K562 (cell line): Measurements from ENCODE around the gene PAN2. TPM values are rescaled to one million over a fixed set of nuclear protein-coding genes. Genes with fewer than 3 reads are reported as not detected.

Experiments
- ATAC-seq: fragments of 200-7000 bp; cut with Tn5 transposase; 3 replicates; pipeline ENCODE4 v1.9.1; 2020; ENCODE audit warnings: moderate library complexity
- BruUV-seq: library from RNA; stranded (reverse); fragments of 400-500 nt; replicated peaks from 2 replicates; lab custom pipeline; 2021; lab: Mats Ljungman, UMichigan
- CTCF ChIA-PET: fragments of 300-600 bp; formaldehyde crosslinking; extraction: SDS; loops from one replicate; lab custom pipeline; 2021; ENCODE audit warnings: low intra/inter-chr PET ratio; lab: Yijun Ruan, JAX
- POLR2A ChIA-PET: fragments of 300-600, 350-650 bp; sonication (Branson Sonifier 250); formaldehyde crosslinking; extraction: SDS; loops from one replicate; lab custom pipeline; 2021; ENCODE audit warnings: antibody characterized with exemption, inconsistent platforms; lab: Yijun Ruan, JAX
- DNase-seq, 4 experiments: peaks; one replicate each; pipeline versions ENCODE4 v3.0.0 to v3.0.0-alpha.2; 2011 to 2018; ENCODE audit warnings: low spot score in 3 of 4, mixed read lengths in 3 of 4; ENCODE audit errors: extremely low read depth in 1 of 4
- FAIRE-seq: peaks from 2 replicates; lab custom pipeline; 2011; peaks lifted over from hg19 to GRCh38; lab: Jason Lieb, UNC
- H2AFZ ChIP-seq: 2 replicates; pipeline ENCODE4 v1.6.0; 2011; ENCODE audit warnings: low read depth, low read length, control low read depth, inconsistent platforms
- H3K27ac ChIP-seq: fragments of 200-600 bp; 3 replicates; pipeline ENCODE4 v1.8.0; 2011; ENCODE audit warnings: low read depth, mild to moderate bottlenecking, control low read depth, inconsistent platforms, low read length, moderate library complexity, mixed read lengths; ENCODE audit errors: extremely low read depth
- H3K27me3 ChIP-seq, 2 experiments: fragments of 300-600 bp in 1 of 2; 2 replicates in 1 of 2; 3 replicates in 1 of 2; pipeline versions ENCODE4 v1.6.0 to v1.8.0; 2011; ENCODE audit warnings: inconsistent platforms in 2 of 2, low read length in 2 of 2, mild to moderate bottlenecking in 1 of 2, mixed read lengths in 1 of 2, moderate library complexity in 1 of 2; ENCODE audit not compliant: control insufficient read depth in 2 of 2, insufficient read depth in 2 of 2
- H3K36me3 ChIP-seq: fragments of 300-600 bp; 3 replicates; pipeline ENCODE4 v1.8.0; 2011; ENCODE audit warnings: mild to moderate bottlenecking, low read length, inconsistent platforms; ENCODE audit not compliant: control insufficient read depth, insufficient read depth
- H3K4me1 ChIP-seq, 2 experiments: fragments of 200-600 bp in 1 of 2; replicated peaks in 1 of 2; 2 replicates in 1 of 2; 3 replicates in 1 of 2; pipeline versions ENCODE4 v1.5.1 to v1.8.0; 2011; ENCODE audit warnings: inconsistent platforms in 2 of 2, low read length in 2 of 2, mild to moderate bottlenecking in 1 of 2, mixed read lengths in 1 of 2, moderate library complexity in 1 of 2; ENCODE audit not compliant: control insufficient read depth in 2 of 2, insufficient read depth in 2 of 2
- H3K4me2 ChIP-seq: 2 replicates; pipeline ENCODE4 v1.6.1; 2011; ENCODE audit warnings: low read length, control low read depth, inconsistent platforms, mixed read lengths; ENCODE audit not compliant: insufficient read depth
- H3K4me3 ChIP-seq: fragments of 200-600 bp; sonication (generic), shearing (Covaris generic); 2 replicates; pipeline ENCODE4 v1.5.1; 2016; ENCODE audit warnings: control low read depth, inconsistent platforms
- H3K79me2 ChIP-seq: fragments of 200-600 bp; 3 replicates; pipeline ENCODE4 v1.8.0; 2011; ENCODE audit warnings: low read length, inconsistent platforms; ENCODE audit not compliant: control insufficient read depth, insufficient read depth
- H3K9ac ChIP-seq, 2 experiments: 2 replicates each; pipeline versions ENCODE4 v1.6.0 to v1.6.1; 2011; ENCODE audit warnings: low read depth in 2 of 2, low read length in 2 of 2, control low read depth in 1 of 2, inconsistent platforms in 1 of 2, mild to moderate bottlenecking in 1 of 2, mixed read lengths in 1 of 2; ENCODE audit not compliant: insufficient read depth in 1 of 2
- H3K9me1 ChIP-seq: one replicate; pipeline ENCODE4 v1.6.0; 2011; ENCODE audit warnings: inconsistent platforms, mild to moderate bottlenecking, low read length, moderate library complexity; ENCODE audit not compliant: control insufficient read depth, insufficient read depth
- H3K9me3 ChIP-seq: replicated peaks from 2 replicates; pipeline ENCODE4 v1.5.1; 2011; ENCODE audit warnings: low read depth, low read length, inconsistent platforms; ENCODE audit not compliant: control insufficient read depth, insufficient read depth
- H4K20me1 ChIP-seq: replicated peaks from 2 replicates; pipeline ENCODE4 v1.6.1; 2011; ENCODE audit warnings: low read length, inconsistent platforms, mixed read lengths; ENCODE audit not compliant: control insufficient read depth, insufficient read depth
- AFF1 ChIP-seq, 2 experiments: fragments of 450-650 bp; IDR thresholded peaks; 2 replicates each; pipeline ENCODE4 v1.6.1; 2018; ENCODE audit warnings: mild to moderate bottlenecking in 2 of 2, low read depth in 1 of 2; ENCODE audit not compliant: partially characterized antibody in 2 of 2
- MAZ ChIP-seq, 2 experiments: fragments of 450-650 bp in 1 of 2; sonication (generic) in 1 of 2; formaldehyde crosslinking; IDR thresholded peaks in 1 of 2; conservative IDR thresholded peaks in 1 of 2; 2 replicates each; pipeline versions ENCODE4 v1.4.0 to v1.5.0; 2020; ENCODE audit warnings: mild to moderate bottlenecking in 1 of 2, missing genetic modification reagents in 1 of 2
- SP1 ChIP-seq: sonication (generic); formaldehyde crosslinking; IDR thresholded peaks from 2 replicates; pipeline ENCODE4 v1.8.1; 2022; ENCODE audit warnings: mild to moderate bottlenecking, missing genetic modification reagents
- ZNF699 ChIP-seq: fragments of 250-450 bp; sonication (Bioruptor Pico); IDR thresholded peaks from 2 replicates; pipeline ENCODE4 v1.8.0; 2021; ENCODE audit warnings: mild to moderate bottlenecking, moderate library complexity; ENCODE audit not compliant: insufficient replicate concordance
- WGBS: fragments of 100-300 bp; shearing (Covaris generic); methylation state at CpG from one replicate; pipeline ENCODE4 v1.1.6; 2016; ENCODE audit warnings: low coverage, mixed read lengths; ENCODE audit not compliant: insufficient coverage; ENCODE audit errors: missing lambda C conversion rate; 5-methylcytosine and 5-hydroxymethylcytosine counted together
- in situ Hi-C: fragments of 300-500 bp; cut with MboI; formaldehyde crosslinking; loops from 4 replicates; pipeline ENCODE4 v1.15.0; 2018; ENCODE audit warnings: inconsistent platforms, mixed read lengths
- intact Hi-C: fragments of 100-400 bp; cut with micrococcal nuclease; formaldehyde crosslinking; loops from 2 replicates; pipeline ENCODE4 v1.14.2; 2022
- polyA plus RNA-seq, 8 experiments: library from polyadenylated mRNA; depleted of rRNA in 4 of 8; stranded (reverse) in 5 of 8; unstranded in 3 of 8; fragments of >200 nt; fragmentation: Nextera tagmentation in 2 of 8; fragmentation: Illumina TruSeq in 1 of 8; extraction: Ambion mirVana in 2 of 8; extraction: Trizol in 1 of 8; gene quantifications; 2 replicates each; pipeline versions ENCODE4 v1.2.1 to v1.2.3, GENCODE V29; 2011 to 2014; ENCODE audit warnings: inconsistent platforms in 1 of 8, missing spikeins in 1 of 8
- total RNA-seq, 7 experiments: library from RNA; depleted of rRNA in 6 of 7; stranded (reverse); fragments of >200 nt in 6 of 7; fragmentation: Illumina TruSeq in 2 of 7; extraction: Trizol in 2 of 7; gene quantifications; 2 replicates each; pipeline versions ENCODE4 v1.2.1 to v1.2.3, GENCODE V29; 2011 to 2021; ENCODE audit warnings: low replicate concordance in 1 of 7

Gene PAN2
- total and polyA plus RNA-seq, 9 of the 15 experiments (the other 6 are each of a cell fraction or from before 2014, with no cell fraction given): 15.0 to 66.1 (median 25.9) TPM

- H3K9me1 ChIP-seq: no peaks in the 10 kb centered on the region
- ATAC-seq: no peak
- no peaks in the 10 kb centered on the region for H3K27me3 ChIP-seq
- BruUV-seq: no TSS peak
- no peak for FAIRE-seq
- H2AFZ ChIP-seq: no peak overlapping the region
- no peaks in the 10 kb centered on the region for H4K20me1 ChIP-seq
- H3K79me2 ChIP-seq: peaks cover 4% of the 10 kb centered on the region; the same call in 1 of the 3 replicates
- intact Hi-C loops: no loop called here
- no peak overlapping the region for H3K4me3 ChIP-seq
- peaks cover 89% of the 10 kb centered on the region for H3K36me3 ChIP-seq
- in situ Hi-C loops: no loop called here
- H3K9me3 ChIP-seq: no peaks in the 10 kb centered on the region
- ChIA-PET POLR2A (interaction anchor here (0.6 to 1.1 kb wide), 3 partner anchors 8 to 19 kb away, joined by 3 to 4 read pairs (median 3); partner anchors contain the start of gene CS), CTCF (no interaction called here)
- H3K9ac ChIP-seq: no peak overlapping the region
- DNase-seq: no peak
- no peaks in the 10 kb centered on the region for H3K4me1 ChIP-seq
- no peak overlapping the region for H3K4me2 ChIP-seq
- no peak for TF ChIP-seq ZNF699 (CRISPR knock-in tag)
- no peak for TF ChIP-seq SP1 (CRISPR knock-in tag)
- no peak overlapping the region for H3K27ac ChIP-seq
These were observed 53.0 kb downstream of the PAN2 start for GRCh38 chr12:56280849-56281248.

GRCh38 chr12:56278905-56279304 lies 54.9 kb downstream of the PAN2 start:
- H2AFZ ChIP-seq: no peak overlapping the region
- no peak overlapping the region for H3K27ac ChIP-seq
- TF ChIP-seq AFF1 (IDR thresholded peaks at IDR 0.05; ENCODE audit: low read depth in 1 of 2, partially characterized antibody in 2 of 2): no peak
- no peak for TF ChIP-seq MAZ (CRISPR knock-in tag; conservative IDR thresholded peaks at IDR 0.05 in 1 of 2, IDR thresholded peaks at IDR 0.05 in 1 of 2)
- H4K20me1 ChIP-seq: no peaks in the 10 kb centered on the region
- H3K9ac ChIP-seq: no peak overlapping the region
- peaks cover 91% of the 10 kb centered on the region for H3K36me3 ChIP-seq
- FAIRE-seq: no peak
- BruUV-seq: no TSS peak
- 98% methylated on average over 3 of the region's 3 CpGs for WGBS
- intact Hi-C loops: no loop called here
- no peak for ATAC-seq
- in situ Hi-C loops: no loop called here
- H3K79me2 ChIP-seq: no peaks in the 10 kb centered on the region
- DNase-seq: no peak
- ChIA-PET POLR2A (interaction anchor here (0.6 to 5.0 kb wide), 6 partner anchors 9 to 43 kb away, joined by 3 to 25 read pairs (median 4); partner anchors contain the start of gene COQ10A), CTCF (no interaction called here)
- no peaks in the 10 kb centered on the region for H3K27me3 ChIP-seq
- H3K4me2 ChIP-seq: no peak overlapping the region
- H3K4me3 ChIP-seq: no peak overlapping the region
- H3K4me1 ChIP-seq: no peaks in the 10 kb centered on the region
- no peaks in the 10 kb centered on the region for H3K9me1 ChIP-seq
- no peaks in the 10 kb centered on the region for H3K9me3 ChIP-seq
